Activated CD4-positive, alpha-beta T cell treated with anti-CD3 and anti-CD28 coated beads, Interleukin-2, amount 50 U/mL, for 24 hours (primary cell): ENCODE measurements around the gene LIG3.
"Not testable (repeated sequence)": the region's sequence is repeated elsewhere in the genome, so short reads cannot be mapped to it uniquely, and the experiment has no call there.

Experiments used
- DNase-seq, 2 donors: peaks; one replicate each; pipeline ENCODE4 v3.0.0-alpha.2; 2020; ENCODE audit warnings: low read depth in 1 of 2, low spot score in 1 of 2

Gene LIG3

GRCh38 chr17:34998205-34998604 is 17.9 kb downstream of the LIG3 start:
- peak; percentile 69 to 72 for DNase-seq

GRCh38 chr17:34999456-34999855 is 19.1 kb downstream of the LIG3 start:
- no peak for DNase-seq

GRCh38 chr17:35000965-35001364 is 20.7 kb downstream of the LIG3 start:
- not testable (repeated sequence) for DNase-seq

- no peak for DNase-seq
Observed at GRCh38 chr17:35001549-35001948, 21.2 kb downstream of the LIG3 start.

- DNase-seq = no peak
Observed at GRCh38 chr17:35002876-35003551, 22.7 kb downstream of the LIG3 start.

- no peak for DNase-seq
Observed at GRCh38 chr17:35003778-35004177, 23.5 kb downstream of the LIG3 start.

- DNase-seq = no peak
Observed at GRCh38 chr17:35006345-35006744, 26.0 kb downstream of the LIG3 start.

GRCh38 chr17:35006961-35007360 is 26.6 kb downstream of the LIG3 start:
- no peak for DNase-seq

GRCh38 chr17:35010093-35010492 is 29.8 kb downstream of the LIG3 start:
- no peak for DNase-seq

- DNase-seq = no peak
Observed at GRCh38 chr17:35011671-35012216, 31.4 kb downstream of the LIG3 start.

GRCh38 chr17:35016369-35016768 is 36.1 kb downstream of the LIG3 start:
- DNase-seq = no peak

- DNase-seq = no peak
Observed at GRCh38 chr17:35017021-35017420, 36.7 kb downstream of the LIG3 start.

GRCh38 chr17:35018814-35019213 is 38.5 kb downstream of the LIG3 start:
- DNase-seq = no peak

GRCh38 chr17:35019386-35020179 is 39.3 kb downstream of the LIG3 start:
- no peak for DNase-seq

- DNase-seq = no peak
Observed at GRCh38 chr17:35021520-35022380, 41.4 kb downstream of the LIG3 start.

GRCh38 chr17:35022536-35023063 is 42.3 kb downstream of the LIG3 start:
- peak; percentile 46 to 68 for DNase-seq

- no peak for DNase-seq
Observed at GRCh38 chr17:35023538-35023937, 43.2 kb downstream of the LIG3 start.

- no peak for DNase-seq
Observed at GRCh38 chr17:35025541-35025940, 45.2 kb downstream of the LIG3 start.

- not testable (repeated sequence) for DNase-seq
Observed at GRCh38 chr17:35028097-35028496, 47.8 kb downstream of the LIG3 start.

- no peak for DNase-seq
Observed at GRCh38 chr17:35028531-35029262, 48.4 kb downstream of the LIG3 start.
